Activated CD8-positive, alpha-beta T cell treated with anti-CD3 and anti-CD28 coated beads for 36 hours (primary cell): ENCODE results near the gene ZNF148. TPM values are rescaled to one million over a fixed set of nuclear protein-coding genes. Genes with fewer than 3 reads are reported as not detected.

Experiments
- ATAC-seq: fragments of 200-7000 bp; cut with Tn5 transposase; one replicate; pipeline ENCODE4 v1.10.0; 2021; ENCODE audit warnings: mild to moderate bottlenecking, moderate library complexity
- CTCF ChIA-PET: fragments of 350-600 bp; sonication (Branson Sonifier 250); formaldehyde crosslinking; loops from one replicate; lab custom pipeline; 2021; ENCODE audit warnings: antibody characterized with exemption; lab: Charles Lee
- POLR2A ChIA-PET: fragments of 350-600 bp; sonication (Branson Sonifier 250); formaldehyde crosslinking; loops from one replicate; lab custom pipeline; 2021; ENCODE audit warnings: antibody characterized with exemption; lab: Charles Lee
- DNase-seq: peaks from one replicate; pipeline ENCODE4 v3.0.0-alpha.2; 2020
- H3K27ac Mint-ChIP-seq: one replicate; pipeline ENCODE4 v1.8.0; 2021; ENCODE audit warnings: mild to moderate bottlenecking, mixed read lengths
- H3K27me3 Mint-ChIP-seq: one replicate; pipeline ENCODE4 v1.8.0; 2021; ENCODE audit warnings: mixed read lengths
- H3K36me3 Mint-ChIP-seq: one replicate; pipeline ENCODE4 v1.8.0; 2021; ENCODE audit warnings: low read depth, mixed read lengths
- H3K4me1 Mint-ChIP-seq: one replicate; pipeline ENCODE4 v1.8.0; 2021; ENCODE audit warnings: low read depth, mixed read lengths
- H3K4me3 Mint-ChIP-seq: one replicate; pipeline ENCODE4 v1.8.0; 2021; ENCODE audit warnings: mild to moderate bottlenecking, moderate library complexity, mixed read lengths
- H3K9me3 Mint-ChIP-seq: one replicate; pipeline ENCODE4 v1.8.0; 2021; ENCODE audit warnings: mixed read lengths
- intact Hi-C: fragments of 100-400 bp; cut with micrococcal nuclease; formaldehyde crosslinking; loops from one replicate; pipeline ENCODE4 v1.10.0; 2022
- total RNA-seq, 2 experiments: library from RNA; stranded (reverse); gene quantifications; one replicate each; pipeline ENCODE4 v1.2.3, GENCODE V29; 2021
- TF ChIP-seq, protein P1 (sequence below): fragments of 200-600 bp; IDR thresholded peaks from one replicate; pipeline ENCODE4 v1.8.0; 2022; ENCODE audit warnings: antibody characterized with exemption, mild to moderate bottlenecking

ZNF148 gene
- total RNA-seq, 2 experiments from 2014 or later: 36.3 to 36.9 TPM

DNA sequence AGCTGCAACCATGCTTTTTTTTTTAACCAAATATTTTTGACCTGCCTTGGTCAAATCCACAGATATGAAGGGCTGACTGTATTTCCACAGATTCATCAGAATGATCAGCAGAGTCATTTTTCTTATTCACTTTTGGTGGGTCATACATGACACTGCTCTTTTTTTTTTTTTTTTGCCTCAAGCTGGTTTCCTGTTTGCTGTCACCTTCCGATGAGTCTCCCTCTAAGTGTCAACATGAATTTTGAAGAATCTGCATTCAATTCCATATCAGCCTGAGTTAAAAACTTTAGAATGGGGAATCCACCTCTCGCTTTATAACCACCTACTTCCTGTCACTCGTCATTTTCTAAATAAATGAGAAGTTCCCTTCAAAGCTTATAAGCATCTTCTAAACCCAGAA lies 160.4 kb downstream of the ZNF148 start:
- no peak for DNase-seq
- TF ChIP-seq, protein P1, sequence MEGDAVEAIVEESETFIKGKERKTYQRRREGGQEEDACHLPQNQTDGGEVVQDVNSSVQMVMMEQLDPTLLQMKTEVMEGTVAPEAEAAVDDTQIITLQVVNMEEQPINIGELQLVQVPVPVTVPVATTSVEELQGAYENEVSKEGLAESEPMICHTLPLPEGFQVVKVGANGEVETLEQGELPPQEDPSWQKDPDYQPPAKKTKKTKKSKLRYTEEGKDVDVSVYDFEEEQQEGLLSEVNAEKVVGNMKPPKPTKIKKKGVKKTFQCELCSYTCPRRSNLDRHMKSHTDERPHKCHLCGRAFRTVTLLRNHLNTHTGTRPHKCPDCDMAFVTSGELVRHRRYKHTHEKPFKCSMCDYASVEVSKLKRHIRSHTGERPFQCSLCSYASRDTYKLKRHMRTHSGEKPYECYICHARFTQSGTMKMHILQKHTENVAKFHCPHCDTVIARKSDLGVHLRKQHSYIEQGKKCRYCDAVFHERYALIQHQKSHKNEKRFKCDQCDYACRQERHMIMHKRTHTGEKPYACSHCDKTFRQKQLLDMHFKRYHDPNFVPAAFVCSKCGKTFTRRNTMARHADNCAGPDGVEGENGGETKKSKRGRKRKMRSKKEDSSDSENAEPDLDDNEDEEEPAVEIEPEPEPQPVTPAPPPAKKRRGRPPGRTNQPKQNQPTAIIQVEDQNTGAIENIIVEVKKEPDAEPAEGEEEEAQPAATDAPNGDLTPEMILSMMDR: no peak
- no peaks in the 10 kb centered on the region for H3K9me3 Mint-ChIP-seq
- no peaks in the 10 kb centered on the region for H3K36me3 Mint-ChIP-seq
- peak; percentile 76 for ATAC-seq
- H3K27me3 Mint-ChIP-seq: peaks cover 37% of the 10 kb centered on the region
- CTCF ChIA-PET: no interaction called here
- intact Hi-C loops: no loop called here
- H3K27ac Mint-ChIP-seq: peak overlapping the region; percentile 20
- POLR2A ChIA-PET: no interaction called here
- H3K4me1 Mint-ChIP-seq: peaks cover 19% of the 10 kb centered on the region
- H3K4me3 Mint-ChIP-seq: no peak overlapping the region

DNA sequence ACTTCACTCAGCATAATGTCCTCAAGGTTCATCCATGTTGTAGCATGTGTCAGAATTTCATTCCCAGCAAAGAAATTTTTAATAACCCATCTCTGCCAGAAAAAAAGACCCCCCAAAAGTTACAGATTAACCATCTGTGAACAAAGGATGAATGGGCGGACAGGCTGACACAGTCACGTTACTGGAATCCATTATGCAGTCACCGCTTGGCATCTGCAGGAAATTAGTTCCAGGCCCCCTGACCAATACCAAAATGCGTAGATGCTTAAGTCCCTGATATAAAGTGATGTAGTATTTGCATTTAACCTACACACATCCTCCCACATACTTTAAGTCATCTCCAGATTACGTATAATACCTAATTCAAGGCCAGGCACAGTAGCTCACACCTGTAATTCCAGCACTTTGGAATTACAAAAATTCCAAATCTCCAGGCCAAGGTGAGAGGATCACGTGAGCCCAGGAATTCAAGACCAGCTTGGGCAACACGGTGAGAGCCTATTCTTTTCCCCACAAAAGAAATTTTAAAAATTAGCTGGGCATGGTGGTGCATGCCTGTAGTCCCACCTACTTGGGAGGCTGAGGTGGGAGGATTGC lies 161.1 kb downstream of the ZNF148 start:
- H3K4me3 Mint-ChIP-seq: no peak overlapping the region
- intact Hi-C loops: no loop called here
- CTCF ChIA-PET: no interaction called here

DNA sequence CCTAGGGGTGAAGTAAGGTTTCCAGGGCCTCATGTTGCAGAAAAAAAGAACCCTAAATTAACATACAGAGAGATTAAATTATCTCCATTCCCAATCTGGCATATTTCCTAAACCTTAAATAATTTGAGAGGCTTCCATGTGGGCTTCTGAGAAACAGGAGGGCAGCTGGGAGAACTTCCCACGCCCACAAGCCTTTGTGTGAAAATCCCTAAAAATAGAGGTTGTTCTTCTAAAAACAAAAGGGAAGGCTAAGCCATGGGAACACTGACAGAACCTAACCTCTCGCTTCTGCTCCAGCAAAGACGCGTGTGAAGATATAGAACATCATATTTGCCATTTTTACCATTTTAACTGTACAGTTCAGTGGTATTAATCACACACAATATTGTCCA lies 161.8 kb downstream of the ZNF148 start:
- no peaks in the 10 kb centered on the region for H3K36me3 Mint-ChIP-seq
- TF ChIP-seq, protein P1: no peak
- no peaks in the 10 kb centered on the region for H3K9me3 Mint-ChIP-seq
- peaks cover 21% of the 10 kb centered on the region for H3K4me1 Mint-ChIP-seq
- intact Hi-C loops: no loop called here
- ATAC-seq: no peak
- no peak overlapping the region for H3K4me3 Mint-ChIP-seq
- no peak overlapping the region for H3K27ac Mint-ChIP-seq
- ChIA-PET POLR2A (no interaction called here), CTCF (no interaction called here)
- H3K27me3 Mint-ChIP-seq: peaks cover 47% of the 10 kb centered on the region
- no peak for DNase-seq

More for the DNA sequence above, 161.1 kb downstream of the ZNF148 start:
- TF ChIP-seq, protein P1: no peak
- peaks cover 43% of the 10 kb centered on the region for H3K27me3 Mint-ChIP-seq
- peaks cover 21% of the 10 kb centered on the region for H3K4me1 Mint-ChIP-seq
- H3K27ac Mint-ChIP-seq: no peak overlapping the region
- no peak for DNase-seq
- no peaks in the 10 kb centered on the region for H3K9me3 Mint-ChIP-seq
- POLR2A ChIA-PET: no interaction called here
- no peak for ATAC-seq
- no peaks in the 10 kb centered on the region for H3K36me3 Mint-ChIP-seq

DNA sequence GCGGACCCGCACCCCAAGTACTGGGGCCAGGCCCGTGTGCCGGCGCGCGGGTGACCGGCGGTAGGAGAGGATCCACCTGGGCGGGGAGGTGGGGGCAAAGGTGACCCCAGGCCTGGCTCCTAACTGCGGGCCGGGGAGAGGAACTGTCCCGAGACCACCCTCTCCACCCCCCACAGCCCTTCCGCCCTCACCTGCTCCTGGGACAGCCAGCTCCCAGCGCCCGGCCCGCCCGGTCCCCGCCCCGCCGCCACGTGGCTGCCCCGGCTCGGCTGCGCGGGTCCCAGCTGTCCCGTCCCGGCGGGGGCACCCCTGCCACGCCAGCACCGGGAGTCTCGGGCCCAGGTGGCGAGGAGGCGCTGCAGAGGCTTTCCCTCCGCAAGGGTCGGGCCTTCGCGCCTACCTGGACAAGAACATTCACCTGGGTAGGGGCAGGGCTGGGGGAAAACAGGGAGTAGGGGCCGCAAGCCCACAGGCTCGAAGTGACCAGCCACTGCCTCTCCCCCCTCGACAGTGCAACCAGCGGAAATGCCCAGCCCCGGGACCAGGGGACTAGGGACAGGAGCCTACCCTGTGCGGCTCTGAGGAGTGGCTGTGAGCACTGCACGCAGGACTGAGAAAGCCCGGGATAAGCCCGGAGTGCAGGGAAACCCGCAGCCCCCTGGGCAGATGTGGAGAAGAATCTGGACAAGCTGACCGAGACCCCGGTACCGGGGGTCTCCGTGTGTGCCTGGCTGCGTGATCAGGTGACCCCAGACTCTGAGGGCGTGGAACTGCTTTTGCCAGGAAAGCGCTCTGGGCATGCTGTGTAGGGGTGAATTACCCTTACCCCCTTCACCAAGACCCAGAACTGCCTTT lies 162.4 kb downstream of the ZNF148 start, which contains the start of gene SLC12A8:
Gene SLC12A8, minus strand, starts transcription at position 240 of the 855 bp plus-strand sequence. CDS start 1,399 bp downstream, outside the sequence.
- no peak within 1 kb of the TSS for H3K27ac Mint-ChIP-seq
- no peak for DNase-seq
- intact Hi-C loops: no loop called here
- CTCF ChIA-PET: no interaction called here
- peak; percentile 14 for ATAC-seq
- H3K4me3 Mint-ChIP-seq: peak within 1 kb of the TSS; percentile 42
- peaks cover 21% of the 10 kb centered on the region for H3K4me1 Mint-ChIP-seq
- H3K9me3 Mint-ChIP-seq: no peaks in the 10 kb centered on the region
- H3K36me3 Mint-ChIP-seq: no peaks in the 10 kb centered on the region
- TF ChIP-seq, protein P1: no peak
- H3K27me3 Mint-ChIP-seq: peaks cover 51% of the 10 kb centered on the region
- POLR2A ChIA-PET: interaction anchor here (0.6 kb wide), 1 partner anchor 12 kb away, joined by 3 read pairs; no protein-coding TSS in a partner anchor
